HG02763 (cell line): ENCODE results near the gene WRAP53.

Source experiments
- ATAC-seq: cut with Tn5 transposase; IDR thresholded peaks from one replicate; pipeline ENCODE4 v1.9.1; 2021; ENCODE audit warnings: mild to moderate bottlenecking, moderate library complexity; ENCODE audit not compliant: unreplicated experiment

Gene WRAP53

DNA sequence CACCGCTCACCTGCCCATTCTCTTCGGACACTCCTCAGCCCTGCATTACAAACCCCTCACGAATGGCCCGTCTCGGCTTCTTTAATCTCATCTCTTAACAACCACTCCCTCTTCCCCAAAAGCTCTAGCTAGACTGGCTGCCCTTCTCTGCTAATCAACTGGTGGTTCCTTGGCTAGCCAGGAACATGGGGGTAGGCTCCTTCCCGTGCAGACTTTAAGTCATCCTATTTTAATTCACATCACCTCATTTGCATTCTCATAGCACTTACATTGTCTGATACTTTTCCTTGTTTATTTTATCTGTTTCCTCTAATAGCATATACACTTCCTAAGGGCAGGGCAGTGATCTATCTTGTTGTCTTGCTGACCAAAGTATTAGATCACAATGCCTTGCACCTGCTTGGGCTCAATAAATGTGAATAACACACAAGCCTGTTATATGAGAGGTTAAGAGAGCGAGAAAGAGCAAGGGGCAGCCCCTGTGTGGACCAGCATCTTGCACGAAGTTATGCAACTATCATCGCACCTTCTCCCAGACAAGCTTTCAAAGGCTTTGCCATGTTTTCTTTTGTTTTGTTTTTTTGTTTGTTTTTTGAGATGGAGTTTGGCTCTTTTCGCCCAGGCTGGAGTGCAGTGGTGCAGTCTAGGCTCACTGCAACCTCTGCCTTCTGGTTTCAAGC, 10.7 kb upstream of the WRAP53 start:
- no peak for ATAC-seq

DNA sequence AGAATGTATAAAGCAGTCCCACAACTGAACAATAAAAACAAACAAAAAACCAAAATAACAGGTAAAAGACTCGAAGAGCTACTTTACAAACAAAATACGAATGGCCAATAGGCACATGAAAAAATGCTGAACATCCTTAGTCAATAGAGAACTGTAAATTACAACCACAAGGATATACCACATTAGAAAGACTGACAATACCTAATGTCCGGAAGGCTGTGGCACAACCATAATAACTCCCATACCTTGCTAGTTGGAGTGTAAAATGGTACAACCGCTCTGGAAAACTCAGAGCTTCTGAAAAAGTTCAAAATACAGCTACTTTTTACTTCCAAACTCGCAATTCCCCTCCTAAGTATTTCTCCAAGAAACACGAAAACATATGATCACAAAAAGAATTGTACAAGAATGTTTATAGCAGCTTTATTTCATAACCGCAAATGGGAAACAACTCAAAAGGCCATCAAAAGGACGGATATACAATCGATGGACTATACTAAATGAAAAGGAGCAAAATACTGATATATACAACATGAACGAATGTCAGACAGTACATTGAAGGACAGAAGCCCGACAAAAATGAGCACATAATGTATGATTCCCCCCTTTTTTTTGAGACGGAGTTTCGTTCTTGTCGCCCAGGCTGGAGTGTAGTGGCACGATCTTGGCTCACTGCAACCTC, 3.3 kb upstream of the WRAP53 start:
- ATAC-seq, result no peak

DNA sequence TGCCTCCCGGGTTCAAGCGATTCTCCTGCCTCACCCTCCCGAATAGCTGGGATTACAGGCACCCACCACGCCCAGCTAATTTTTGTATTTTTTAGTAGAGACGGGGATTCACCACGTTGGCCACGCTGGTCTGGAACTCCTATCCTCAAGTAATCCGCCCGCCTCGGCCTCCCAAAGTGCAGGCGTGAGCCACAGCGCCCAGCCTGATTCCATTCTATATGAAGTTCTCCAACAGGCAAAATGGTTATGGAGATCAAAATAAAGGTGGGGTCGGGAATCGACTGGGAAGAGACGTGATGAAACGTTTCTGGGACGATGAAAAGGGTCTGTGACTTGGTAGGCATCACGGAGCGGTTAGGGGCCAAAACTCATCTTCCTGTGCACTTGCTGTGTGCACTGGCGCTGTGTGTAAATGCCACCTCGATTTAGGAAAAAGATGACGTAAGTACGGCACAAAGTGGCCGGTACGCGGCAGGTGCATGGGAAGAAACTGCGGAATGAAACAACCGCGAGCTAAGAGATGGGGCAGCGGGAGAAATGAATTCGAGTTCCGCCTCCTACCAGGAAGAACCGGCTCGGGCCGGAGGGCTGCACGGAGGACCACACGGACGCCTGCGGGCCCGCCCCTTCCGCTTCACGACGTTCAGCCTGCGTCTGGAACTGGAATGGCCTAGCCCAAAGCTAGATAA, 2.6 kb upstream of the WRAP53 start:
- ATAC-seq, result peak; percentile 51

DNA sequence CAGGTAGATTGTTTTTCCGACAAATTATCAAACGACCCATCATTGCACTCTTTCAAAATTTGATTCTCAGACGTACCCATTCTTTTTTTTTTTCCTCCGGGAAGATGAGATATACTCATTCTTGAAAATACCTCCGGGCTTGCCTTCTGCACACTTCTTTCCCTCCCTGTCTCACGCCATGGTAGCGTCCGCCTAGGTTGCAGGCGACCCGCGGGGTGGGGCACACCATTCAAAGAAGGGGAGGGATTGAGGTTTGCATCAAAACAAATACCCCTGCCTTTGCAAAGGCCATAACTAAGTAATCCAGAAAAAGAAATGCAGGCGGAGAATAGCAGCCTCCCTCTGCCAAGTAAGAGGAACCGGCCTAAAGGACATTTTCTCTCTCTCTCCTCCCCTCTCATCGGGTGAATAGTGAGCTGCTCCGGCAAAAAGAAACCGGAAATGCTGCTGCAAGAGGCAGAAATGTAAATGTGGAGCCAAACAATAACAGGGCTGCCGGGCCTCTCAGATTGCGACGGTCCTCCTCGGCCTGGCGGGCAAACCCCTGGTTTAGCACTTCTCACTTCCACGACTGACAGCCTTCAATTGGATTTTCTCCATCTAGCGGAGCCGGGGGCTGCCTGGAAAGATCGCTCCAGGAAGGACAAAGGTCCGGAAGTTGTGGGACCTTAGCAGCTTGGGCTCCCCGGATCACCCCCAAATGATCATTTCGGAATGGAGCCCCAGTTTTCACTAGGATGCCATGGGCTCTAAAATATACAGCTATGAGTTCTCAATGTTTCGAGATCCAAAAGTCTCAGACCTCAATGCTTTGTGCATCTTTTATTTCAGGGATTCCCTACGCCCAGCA, 1.8 kb upstream of the WRAP53 start:
- peak; percentile 42 for ATAC-seq

DNA sequence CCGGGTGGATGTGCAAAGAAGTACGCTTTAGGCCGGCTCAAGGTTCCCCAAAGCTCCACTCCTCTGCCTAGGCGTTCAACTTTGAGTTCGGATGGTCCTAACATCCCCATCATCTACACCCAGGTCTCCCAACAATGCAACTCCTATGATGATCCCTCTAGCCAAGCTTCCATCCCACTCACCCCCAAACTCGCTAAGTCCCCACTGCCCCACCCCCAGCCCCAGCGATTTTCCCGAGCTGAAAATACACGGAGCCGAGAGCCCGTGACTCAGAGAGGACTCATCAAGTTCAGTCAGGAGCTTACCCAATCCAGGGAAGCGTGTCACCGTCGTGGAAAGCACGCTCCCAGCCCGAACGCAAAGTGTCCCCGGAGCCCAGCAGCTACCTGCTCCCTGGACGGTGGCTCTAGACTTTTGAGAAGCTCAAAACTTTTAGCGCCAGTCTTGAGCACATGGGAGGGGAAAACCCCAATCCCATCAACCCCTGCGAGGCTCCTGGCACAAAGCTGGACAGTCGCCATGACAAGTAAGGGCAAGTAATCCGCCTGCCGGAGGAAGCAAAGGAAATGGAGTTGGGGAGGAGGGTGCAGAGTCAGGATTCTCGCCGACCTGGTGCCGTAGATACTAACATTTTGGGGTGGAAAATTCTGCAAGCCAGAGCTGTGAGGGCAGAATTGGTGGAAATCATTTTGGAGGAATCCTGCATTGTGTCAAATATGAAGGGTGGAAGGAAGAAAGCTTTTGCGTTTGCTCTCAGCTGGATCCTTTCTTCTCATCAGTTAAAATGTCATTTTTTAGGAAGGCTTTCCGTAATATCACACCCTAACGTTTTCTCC, 987 bp upstream of the WRAP53 start, which contains the start of gene TP53:
Gene TP53 (minus strand): TSS at position 419 of the 836 bp plus-strand sequence. CDS start 10,896 bp downstream, outside the sequence.
- ATAC-seq, result no peak

DNA sequence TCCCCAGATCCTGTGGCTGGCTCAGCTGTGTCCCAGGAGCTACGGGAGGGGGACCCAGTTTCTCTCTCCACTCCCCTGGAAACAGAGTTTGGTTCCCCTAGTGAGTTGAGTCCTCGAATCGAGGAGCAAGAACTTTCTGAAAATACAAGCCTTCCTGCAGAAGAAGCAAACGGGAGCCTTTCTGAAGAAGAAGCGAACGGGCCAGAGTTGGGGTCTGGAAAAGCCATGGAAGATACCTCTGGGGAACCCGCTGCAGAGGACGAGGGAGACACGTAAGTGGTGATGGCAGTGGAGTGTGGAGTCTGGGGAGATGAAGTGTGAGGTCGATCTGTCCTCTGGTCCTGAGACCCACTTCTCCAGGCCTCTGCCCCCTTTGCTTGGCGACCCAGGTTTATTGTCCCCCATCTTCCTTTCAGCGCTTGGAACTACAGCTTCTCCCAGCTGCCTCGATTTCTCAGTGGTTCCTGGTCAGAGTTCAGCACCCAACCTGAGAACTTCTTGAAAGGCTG, 585 bp downstream of the WRAP53 start:
- no peak for ATAC-seq

DNA sequence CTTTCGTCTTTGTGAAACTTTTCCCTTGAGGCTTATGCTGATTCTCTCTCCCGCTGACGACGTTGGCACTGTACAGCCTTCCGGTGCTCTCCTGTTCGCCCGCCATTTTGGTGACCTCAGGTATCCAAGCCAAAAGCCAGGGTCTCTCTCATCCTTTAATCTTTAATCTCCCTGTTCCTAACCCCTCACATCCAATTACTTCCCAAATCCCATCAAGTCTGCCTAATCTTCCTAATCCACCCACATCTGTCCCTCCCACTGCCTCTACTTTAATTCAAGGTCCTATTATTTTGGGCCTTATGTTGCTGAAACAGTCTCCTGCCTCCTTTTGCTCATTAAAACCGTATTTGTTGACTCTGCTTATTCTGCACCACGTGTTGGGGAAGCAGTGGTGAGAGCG, 7.3 kb downstream of the WRAP53 start:
- ATAC-seq, result no peak

DNA sequence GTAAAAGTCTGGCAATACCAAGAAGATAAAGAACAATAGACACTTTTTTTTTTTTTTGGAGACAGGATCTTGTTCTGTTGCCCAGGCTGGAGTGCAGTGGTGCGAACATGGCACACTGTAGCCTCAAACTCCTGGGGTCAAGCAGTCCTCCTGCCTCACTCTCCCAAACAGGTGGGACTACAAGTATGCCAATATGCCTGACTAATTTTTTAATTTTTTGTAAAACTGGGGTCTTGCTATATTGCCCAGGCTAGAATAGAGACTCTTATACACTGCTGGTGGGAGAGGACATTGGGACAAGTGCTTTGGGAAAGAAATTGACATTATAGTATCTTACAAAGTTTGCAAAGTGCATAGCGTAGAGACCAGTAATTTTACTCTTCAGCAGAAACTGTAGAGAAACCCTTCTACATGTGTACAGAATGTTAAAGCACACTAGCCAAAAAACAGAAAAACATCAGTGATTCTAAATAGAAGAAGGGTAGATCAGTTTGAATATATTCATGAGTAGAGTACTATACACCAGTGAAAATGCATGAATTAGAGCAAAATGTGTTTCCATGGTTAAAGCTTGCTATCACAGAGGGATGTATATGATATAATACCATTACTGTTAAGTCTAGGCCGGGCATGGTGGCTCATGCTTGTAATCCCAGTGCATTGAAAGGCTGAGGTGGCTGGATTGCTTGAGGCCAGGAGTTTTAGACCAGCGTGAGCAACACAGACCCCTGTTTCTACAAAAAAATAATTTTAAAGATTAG, 9.7 kb downstream of the WRAP53 start:
- no peak for ATAC-seq

DNA sequence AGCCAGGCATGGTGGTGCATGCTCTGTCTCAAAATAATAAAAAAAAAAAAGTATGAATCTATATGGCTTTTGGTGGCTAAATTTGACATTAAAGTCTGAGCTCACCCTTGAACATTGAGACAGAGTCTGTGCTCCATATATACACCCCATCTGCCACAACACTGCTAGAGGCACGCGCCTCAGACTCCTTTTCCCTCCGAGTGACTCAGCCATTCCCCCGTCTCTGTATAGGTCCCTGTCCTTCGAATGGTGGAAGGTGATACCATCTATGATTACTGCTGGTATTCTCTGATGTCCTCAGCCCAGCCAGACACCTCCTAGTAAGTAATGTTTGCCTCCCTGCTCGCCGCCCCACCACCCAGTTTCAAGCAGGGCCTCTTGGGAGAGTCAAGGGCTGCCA, 12.2 kb downstream of the WRAP53 start:
- ATAC-seq, result no peak

DNA sequence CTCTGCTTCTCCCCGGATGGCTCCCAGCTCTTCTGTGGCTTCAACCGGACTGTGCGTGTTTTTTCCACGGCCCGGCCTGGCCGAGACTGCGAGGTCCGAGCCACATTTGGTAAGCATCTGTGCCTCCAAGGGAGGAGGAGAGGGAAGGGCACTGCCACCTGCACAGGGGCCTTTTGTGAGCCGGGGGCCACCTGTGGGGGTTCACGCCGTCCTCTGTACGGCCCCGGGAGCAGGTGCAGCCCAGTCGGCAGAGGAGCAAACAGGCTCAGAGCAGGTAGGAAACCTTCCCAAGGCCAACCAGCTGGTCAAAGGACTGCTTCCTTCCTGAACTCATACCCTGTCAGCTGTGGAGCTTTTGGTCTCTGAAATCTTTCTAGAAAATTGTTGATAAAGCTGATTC, 13.4 kb downstream of the WRAP53 start:
- no peak for ATAC-seq

DNA sequence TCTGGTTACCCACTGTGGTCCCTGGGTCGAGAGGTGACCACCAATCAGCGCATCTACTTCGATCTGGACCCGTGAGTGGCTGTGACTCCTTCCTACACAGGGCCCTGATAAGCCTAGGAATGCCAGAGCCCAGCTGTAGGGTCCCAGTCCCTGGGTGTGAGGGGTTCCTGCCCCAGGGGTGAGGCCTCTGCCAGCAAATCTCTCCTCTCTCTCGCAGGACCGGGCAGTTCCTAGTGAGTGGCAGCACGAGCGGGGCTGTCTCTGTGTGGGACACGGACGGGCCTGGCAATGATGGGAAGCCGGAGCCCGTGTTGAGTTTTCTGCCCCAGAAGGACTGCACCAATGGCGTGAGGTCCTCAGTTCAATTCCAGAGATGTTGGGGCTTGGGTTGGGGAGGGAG, 14.5 kb downstream of the WRAP53 start:
- ATAC-seq, result no peak

DNA sequence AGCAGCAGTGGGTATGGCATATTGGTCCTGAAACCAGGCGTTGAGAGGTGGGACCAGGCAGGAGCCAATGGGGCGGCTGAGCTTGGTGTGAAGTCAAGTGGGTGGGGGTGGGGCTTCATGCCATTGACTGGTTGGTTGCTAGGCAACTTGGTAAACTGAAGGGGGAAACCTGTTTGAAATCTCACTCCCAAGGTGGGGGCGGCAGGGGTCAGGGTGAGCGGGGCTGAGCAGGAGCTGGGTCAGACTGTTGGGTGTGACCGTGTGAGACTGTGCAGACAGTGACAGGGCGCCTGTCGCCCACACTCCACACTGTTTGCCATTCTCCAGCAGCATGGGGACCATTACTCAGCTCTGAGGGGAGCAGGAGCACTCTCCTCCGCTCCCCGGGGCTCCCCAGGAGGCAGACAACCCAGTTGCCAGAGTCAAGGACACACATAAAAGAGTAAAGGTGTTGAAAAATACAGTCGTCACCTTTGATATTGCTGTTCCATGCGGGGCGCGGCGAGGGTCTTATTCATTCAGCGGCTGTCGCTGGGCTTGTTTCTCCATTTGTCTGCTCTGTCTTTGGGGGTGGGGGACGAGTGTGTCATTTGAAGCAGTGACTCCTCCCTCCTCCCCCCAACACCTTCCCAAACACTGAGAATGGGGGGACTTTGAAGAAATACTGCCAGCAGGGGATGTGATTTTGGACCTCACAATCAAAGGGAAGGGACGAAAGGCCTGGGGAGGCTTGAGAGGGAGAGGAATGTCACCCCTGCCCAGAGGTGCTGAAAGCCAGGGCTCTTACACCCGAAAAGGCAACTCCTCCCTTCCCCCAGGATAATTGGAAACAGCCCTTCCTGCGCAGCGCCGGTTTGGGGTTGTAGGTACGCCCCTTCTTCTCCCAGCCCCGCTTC, 15.6 kb downstream of the WRAP53 start:
- ATAC-seq, result no peak

DNA sequence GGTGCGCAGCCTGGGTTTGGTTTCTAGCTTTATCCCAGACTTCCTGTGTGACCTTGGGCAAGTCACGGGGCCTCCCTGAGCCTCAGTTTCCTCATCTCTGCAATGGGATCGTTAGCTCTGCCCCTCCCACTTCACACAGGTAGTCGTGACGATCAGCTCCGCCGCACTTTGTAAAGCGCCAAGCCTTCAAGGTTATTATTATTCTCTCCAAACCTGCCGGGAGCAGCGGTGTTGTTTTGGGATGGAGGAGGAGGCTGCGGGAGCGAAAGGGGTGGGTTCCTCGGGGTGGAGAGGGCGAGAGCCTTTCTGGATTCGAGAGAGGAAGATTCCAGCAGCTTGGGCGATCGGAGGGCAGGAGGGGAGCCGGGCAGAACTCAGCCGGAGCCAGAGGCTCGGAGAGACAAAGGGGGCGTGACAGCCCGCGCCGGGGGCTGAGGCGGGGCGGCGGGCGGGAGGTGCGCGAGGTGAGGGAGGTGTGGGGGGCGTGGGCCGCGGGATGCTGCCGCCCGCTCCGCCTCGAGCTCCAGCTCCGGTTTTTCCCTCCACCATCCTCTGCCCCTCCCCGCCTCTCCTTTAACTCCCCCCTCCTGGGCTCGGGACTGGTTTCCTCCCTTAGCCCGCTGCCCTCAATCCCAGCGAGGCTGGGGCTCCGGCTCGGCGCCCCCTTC, 16.5 kb downstream of the WRAP53 start, which contains the start of gene EFNB3:
Gene EFNB3 (plus strand): TSS at position 602 of the 668 bp plus-strand sequence. CDS start 397 bp downstream, outside the sequence.
- no peak for ATAC-seq

DNA sequence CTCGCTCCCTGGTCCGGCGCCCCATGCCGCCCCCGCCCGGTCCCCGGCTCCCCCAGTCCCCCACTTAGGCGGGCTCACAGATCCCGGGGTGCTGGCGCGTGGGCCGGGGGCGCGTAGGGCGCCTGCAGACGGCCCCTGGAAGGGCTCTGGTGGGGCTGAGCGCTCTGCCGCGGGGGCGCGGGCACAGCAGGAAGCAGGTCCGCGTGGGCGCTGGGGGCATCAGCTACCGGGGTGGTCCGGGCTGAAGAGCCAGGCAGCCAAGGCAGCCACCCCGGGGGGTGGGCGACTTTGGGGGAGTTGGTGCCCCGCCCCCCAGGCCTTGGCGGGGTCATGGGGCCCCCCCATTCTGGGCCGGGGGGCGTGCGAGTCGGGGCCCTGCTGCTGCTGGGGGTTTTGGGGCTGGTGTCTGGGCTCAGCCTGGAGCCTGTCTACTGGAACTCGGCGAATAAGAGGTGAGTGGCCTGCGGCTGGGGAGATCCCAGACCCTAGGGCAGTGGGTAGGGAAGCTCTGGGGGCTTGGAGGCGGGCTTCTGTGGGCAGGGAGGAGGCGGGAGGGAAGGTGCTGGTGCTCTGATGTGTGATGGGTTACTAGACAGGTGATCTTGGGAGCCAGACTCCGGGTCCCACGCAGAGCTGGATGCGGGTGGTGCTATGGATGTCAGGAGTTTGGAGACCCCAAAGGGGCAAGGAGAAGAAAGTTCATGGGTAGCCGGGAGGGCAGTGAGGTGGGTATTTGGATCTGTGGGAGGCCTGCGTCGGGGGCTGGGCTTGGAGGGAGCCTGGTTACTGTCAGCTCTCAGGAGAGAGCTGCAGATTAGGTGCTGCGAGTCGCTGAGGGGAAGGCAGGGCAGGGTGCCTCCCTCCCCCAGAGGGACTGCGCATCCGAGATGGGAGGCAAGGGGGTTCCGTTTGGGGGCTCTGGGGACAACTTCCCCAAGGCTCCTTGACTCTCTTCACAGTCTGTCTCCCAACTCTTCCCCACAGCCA, 17.3 kb downstream of the WRAP53 start:
- no peak for ATAC-seq

DNA sequence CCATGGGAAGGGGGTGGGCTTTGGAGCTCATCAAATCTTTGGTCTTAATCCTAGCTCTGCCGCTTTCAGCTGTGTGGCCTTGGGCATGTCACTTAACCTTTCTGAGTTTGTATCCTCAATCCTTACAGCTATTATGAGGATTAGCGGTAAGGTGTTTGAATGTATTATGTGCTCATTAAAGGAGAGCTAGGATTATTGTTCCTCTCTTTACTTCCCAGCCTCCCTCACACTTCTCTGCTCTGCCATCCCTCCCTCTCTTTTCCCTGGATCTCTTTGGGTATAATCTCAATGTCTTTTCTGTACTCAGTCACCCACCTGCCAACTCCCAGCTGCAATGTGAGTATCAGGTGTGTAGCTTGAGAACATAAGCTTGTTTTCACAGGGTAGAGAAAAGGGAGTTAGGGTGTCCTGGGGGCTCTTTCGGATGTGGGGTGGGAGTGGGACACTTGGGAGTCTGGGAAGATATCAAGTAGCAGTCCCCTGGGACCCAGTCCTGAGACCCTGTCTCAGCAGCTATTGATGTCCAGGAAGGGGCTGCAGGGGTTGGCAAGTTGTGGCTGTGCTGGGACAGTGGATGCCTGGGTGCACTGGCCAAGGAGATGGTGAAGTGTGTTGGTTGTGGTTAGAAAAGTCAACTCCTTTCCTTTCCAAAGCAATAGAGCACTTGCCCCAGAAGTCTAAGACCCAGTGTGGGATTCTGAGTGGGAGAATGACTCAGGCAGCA, 18.5 kb downstream of the WRAP53 start:
- no peak for ATAC-seq

DNA sequence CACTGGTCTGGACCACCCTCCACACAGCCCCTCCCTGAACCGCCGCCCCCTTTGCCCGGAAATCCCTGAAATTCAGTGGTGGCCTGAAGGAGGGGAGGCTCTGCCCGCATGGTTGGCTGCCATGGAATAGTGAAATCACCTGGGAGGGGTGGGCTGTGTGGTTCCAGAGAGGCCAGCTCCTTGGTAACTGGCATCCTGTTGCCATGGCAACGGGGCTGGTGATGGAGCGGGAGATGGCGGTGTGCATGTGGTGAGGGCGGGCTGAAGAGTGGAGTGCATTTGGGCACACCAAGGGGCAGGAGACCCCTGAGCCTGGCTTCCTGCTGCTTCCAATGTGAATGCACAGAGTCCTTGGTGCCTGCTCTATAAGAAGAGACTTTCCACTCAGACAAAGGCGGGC, 19.2 kb downstream of the WRAP53 start:
- ATAC-seq, result no peak
